ENCODE measurements around the gene MAP3K4.

Gene MAP3K4

GRCh38 chr6:161037873-161038228, 46.3 kb downstream of the MAP3K4 start:
- DNase-seq (ENCODE audit: low spot score) = no peak

GRCh38 chr6:161038229-161039031, 46.9 kb downstream of the MAP3K4 start:
- no peak for DNase-seq (ENCODE audit: low spot score)

GRCh38 chr6:161041274-161041673, 49.7 kb downstream of the MAP3K4 start:
- DNase-seq (ENCODE audit: low spot score) = no peak

DNA sequence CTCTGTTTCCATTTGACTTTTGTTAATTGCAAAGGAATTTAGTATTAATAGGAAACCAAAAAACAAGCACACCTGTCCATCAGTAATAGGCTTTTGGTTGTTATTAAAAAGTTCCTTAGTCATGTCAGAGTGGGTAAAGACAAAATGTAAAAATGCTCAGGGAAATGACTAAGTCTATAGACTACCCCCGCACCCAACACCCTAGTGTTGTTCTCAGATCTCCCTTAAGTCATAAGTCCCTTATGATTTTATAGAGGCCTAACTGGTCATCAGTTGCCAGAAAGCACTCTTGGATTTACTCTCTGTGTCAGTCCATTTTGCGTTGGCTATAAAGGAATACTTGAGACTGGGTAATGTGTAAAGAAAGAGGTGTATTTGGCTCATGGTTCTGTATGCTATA, 52.8 kb downstream of the MAP3K4 start:
- DNase-seq (ENCODE audit: low spot score) = no peak

- DNase-seq (ENCODE audit: low spot score) = no peak
Measured at GRCh38 chr6:161048641-161049040, 57.1 kb downstream of the MAP3K4 start.

DNA sequence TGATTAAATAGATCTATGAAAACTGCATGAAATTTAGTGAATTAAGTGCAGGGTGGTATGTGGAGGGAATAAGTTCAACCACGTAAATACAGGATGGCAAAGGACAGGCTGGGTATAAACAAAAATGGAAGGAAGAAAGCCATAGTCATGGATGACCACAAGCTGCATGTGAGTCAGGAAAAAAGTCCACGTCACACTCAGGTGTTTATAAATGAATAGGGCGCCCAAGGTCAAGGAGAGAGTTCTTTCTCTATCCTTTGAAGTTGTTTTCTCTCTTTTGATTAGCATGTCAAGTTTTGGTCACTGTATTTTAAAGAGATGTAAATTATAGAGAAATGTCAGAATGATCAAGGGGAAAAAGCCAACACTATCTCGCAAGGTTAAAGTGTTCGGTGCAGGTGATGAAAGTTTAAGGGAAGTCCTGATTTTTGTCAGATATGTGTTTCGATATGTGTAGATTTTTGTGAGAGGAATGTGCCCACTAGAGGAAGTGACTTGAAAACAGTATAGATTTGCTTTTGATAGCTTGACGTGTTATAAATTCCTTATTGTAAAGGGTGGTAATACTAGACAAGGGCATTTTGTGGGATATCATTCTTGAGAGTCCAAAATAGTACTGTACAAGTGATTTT, 58.7 kb downstream of the MAP3K4 start:
- DNase-seq (ENCODE audit: low spot score) = no peak

GRCh38 chr6:161053103-161053502, 61.5 kb downstream of the MAP3K4 start:
- DNase-seq (ENCODE audit: low spot score) = no peak

DNA sequence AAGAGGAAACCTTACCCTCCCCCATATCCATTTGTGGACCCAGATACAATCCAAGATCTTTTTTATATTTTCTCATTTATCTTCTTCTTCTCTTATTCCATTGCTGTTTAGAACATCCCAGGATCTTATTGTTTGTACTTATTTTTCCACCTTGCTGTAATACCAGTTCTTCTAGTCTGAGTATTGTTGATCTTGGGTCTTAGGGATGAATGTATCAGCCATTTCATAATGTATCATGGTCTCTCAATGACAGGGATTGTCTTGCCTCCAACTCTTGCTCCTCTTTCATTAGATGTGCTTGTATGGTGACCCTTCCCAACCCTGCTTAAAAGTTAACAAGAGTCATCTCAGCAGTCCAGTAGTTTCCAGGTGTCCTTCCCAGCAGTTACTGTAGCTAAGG, 63.3 kb downstream of the MAP3K4 start:
- no peak for DNase-seq (ENCODE audit: low spot score)

DNA sequence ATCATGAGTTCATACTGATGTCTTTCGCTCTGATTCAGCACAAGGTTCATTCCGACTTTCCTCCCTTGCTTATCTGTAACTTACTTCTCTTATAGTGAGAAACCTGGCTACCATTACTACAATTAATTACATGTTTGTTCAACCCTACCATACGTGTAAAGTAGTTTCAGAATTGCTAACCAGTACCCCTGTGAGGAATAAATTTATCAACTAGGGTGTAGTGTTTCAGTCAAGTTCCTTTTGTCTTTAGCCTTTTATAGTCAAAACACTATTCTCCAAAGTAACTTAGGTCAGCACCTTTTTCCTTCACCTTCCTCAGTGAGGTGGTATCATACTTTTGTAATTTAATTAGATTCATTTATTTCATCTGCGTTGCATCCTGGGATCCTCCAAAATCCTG, 64.9 kb downstream of the MAP3K4 start:
- no peak for DNase-seq (ENCODE audit: low spot score)

DNA sequence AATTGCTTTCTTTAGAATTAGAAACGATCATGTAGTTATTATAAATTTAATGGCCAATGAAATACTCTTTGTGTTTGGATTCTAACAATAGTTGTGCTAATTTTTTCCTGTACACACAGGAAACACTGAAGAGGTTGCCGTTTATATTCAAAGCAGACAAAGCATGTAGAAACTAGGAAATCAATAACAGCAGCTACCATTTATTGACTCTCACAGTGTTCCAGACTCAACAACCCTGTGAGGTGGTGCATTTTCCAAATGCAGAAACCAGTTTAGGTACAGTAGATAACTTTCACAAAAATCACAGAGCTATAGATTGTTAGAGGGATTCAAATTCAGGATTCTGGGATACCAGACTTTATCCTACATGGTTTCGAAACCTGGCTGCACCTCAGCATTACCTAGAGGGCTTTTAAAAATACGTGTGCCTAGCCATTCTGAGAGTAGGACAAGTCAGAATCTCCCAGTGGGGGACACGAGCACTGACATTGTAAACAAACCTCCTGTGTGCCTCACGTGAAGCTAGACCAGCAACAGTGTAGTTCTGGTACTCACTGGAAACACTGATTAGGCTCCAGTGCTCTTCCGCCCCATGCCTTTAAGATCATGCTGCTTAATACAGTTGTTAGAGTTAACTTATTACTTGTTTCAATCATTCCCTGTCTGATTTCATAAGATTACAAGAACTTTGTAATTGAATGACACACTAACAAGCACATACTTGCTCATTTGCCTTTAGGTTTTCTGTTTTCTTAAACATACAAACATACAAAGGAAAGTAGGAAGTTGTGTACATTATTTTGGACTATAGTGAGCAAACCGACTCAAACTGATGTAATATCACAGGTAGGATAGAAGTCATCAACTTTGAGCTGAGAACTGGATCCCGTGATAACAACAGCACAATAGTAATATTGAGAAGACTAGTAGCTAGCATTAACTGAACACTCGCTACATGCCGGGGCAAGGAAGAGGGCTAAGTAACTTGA, 65.8 kb downstream of the MAP3K4 start:
- DNase-seq (ENCODE audit: low spot score) = no peak

DNA sequence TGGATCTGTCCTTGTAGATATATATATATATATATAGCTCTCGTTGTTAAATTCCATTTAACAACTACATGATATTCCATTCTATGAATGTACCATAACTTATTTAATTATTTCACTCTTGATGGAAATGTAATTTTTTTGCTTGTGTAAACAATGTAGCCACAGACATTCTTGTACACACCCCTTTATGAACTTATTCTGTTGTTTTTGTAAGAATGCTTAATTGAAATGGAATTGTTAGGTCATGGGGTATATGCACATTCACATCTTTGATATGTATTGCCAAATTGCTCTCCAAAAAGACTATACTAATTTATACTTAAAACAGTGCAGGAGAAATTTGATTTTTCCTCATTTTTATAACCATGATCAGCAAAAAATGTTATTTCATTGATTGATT, 67.2 kb downstream of the MAP3K4 start:
- DNase-seq (ENCODE audit: low spot score) = no peak

DNA sequence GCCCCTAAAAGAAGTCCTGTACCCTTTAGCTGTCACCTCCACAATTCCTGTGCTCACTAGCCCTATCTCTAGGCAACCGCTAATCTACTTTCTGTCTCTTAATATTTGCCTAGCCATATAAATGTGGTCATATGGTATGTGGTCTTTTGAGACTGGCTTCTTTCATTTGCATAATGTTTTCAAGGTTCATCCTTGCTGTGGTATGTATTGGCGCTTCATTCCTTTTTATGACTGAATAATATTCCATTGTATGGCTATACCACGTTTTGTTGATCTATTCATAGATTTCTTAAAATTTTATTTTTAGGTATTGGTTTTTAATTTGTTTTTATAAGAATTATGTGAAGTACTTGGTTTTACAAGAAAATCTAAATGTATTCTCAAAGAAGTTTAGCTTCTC, 70.0 kb downstream of the MAP3K4 start:
- DNase-seq (ENCODE audit: low spot score) = no peak

DNA sequence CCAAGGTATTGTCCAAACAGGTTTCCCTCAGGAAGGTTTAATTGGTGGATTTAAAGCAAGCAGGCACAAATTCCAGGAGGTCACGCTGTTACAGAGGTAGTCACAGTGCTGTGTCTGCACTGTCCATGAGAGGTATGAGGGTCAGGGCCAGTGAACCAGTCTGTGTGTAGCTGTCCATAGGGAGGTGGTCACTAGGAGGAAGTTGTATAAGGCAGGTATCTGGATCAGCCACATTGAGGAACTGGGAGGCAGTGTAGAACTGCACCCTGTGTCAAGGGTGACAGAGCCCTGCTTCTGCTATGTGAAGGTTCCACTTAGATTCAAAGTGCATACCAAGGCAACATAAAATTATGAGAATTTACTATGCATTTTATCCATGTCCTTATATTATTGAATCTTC, 73.3 kb downstream of the MAP3K4 start:
- DNase-seq (ENCODE audit: low spot score) = no peak

GRCh38 chr6:161066511-161066910, 74.9 kb downstream of the MAP3K4 start:
- DNase-seq (ENCODE audit: low spot score) = no peak

- DNase-seq (ENCODE audit: low spot score) = no peak
Measured at GRCh38 chr6:161067749-161068148, 76.2 kb downstream of the MAP3K4 start.

DNA sequence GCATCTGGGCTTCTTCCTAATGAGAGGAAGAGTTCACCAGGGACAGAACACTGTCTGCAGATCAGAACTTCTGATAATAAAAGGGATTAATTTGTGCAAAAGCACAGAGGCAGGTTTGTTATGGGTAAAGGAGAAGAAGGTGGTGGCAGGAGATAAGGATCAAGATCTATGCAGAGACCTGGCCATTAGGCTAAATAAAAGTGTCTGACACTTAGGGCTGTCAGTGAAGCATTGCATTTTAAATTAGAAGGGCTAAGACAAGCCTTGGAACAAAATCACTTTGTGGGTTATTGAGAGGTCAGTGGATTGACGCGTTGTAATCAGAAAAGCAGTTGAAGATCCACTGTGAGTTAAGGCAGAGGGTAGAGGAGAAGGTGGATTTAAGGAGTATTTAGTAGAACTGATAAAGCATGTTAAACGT, 76.8 kb downstream of the MAP3K4 start:
- no peak for DNase-seq (ENCODE audit: low spot score)

- DNase-seq (ENCODE audit: low spot score) = no peak
Measured at GRCh38 chr6:161073930-161074329, 82.4 kb downstream of the MAP3K4 start.

DNA sequence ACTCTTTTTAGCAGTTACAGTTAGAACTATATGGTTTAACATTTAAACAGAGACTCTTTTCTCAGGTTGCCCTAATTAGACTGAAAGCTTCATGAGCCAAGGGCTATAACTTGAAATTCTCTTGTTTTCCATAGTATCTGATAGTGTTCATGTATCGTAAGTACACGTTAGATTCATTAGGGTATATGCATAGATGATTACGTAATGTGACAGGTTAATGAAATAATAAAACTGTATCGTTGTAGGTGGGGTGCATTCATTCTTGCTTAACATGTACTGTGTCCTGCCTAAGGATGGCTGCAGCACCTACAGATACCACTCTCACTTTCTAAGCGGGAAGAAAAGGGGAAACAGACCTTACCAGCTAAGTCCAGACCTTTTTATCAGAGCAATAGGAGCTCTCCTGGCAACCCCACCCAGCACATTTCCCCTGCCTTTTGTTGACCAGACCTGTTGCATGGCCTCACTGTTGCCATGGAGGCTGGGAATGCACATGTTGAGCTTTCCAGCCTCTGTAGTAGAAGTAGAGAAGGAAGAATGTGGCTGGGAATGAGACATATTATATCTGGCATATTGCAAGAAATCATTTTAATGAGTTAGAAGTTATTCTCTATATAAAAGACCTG, 83.0 kb downstream of the MAP3K4 start:
- DNase-seq (ENCODE audit: low spot score) = no peak

GRCh38 chr6:161076181-161076677, 84.7 kb downstream of the MAP3K4 start:
- no peak for DNase-seq (ENCODE audit: low spot score)

DNA sequence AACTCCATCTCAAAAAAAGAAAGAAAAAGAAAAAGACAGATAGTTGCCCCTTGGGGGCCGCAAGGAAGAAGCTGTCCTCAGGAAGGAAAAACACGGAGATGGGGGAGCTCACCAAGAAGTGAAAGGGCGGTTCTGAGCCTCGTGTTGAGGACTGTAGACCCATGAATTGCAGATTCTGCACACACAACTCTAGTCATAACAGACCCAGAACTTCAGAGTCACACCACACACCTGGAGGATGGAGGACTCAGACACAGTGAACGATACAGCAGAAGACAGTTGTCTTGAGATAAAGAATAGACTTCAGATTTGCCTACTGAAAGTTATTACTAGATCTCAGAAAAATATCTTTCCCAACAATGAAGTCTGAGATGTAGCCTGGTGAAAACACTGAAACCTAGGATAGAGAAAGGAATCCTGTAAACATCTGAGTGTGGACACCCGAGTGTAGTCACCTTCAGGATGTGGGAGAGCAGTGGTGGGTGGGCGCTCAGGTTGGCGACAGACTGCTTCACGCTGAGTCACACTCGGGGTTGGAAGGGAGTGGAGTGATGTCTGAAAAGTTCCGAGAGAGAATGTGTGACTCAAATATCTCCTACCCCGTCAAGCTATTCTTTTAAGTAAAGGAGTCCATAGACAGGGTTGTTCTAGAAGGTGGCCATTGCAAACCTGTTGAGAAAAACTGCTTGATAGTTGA, 88.1 kb downstream of the MAP3K4 start:
- DNase-seq (ENCODE audit: low spot score) = peak; percentile 34

DNA sequence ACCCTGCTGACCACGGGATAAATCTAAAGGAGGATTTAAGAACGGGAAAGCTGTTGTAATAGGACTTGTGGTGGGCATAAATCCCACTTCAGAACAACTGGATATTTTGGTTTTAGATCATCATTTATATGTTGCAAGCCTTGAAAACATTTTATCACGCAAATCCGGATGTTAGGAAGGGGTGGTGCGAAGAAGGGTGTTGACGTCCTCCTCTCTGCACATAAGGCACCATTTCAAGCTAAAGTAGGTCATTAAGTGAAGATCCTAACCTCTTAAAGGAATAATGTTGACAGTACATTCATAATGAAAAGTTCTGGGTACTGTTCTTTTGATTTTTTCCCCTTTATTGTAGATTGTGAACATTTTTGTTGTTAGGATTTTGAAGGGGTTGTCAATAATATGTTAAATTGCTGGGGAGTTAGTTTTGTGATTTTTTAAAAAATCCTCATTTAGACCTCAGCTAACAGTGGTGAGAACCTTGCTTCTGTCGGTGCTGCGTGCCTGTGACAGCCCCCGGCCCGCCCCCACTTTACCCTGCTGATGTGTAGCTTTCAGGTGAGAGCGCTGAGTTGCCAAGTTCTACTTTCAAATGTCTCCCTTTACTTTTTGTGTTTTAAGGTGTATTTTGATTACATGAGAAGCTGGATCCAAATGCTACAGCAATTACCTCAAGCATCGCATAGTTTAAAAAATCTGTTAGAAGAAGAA, 88.8 kb downstream of the MAP3K4 start:
- peak; percentile 24 for DNase-seq (ENCODE audit: low spot score)

Measured in putamen (tissue), 1 donor.